Measurements from ENCODE around the gene ZNF195. TPM values are rescaled to one million over a fixed set of nuclear protein-coding genes. Genes with fewer than 3 reads are reported as not detected.
A peak's percentile ranks its signal among the peaks of the same experiment; 100 is the strongest.

The ZNF195 gene
- total and polyA plus RNA-seq, 12 donors = 6.4 to 14.2 (median 11.1) TPM

DNA sequence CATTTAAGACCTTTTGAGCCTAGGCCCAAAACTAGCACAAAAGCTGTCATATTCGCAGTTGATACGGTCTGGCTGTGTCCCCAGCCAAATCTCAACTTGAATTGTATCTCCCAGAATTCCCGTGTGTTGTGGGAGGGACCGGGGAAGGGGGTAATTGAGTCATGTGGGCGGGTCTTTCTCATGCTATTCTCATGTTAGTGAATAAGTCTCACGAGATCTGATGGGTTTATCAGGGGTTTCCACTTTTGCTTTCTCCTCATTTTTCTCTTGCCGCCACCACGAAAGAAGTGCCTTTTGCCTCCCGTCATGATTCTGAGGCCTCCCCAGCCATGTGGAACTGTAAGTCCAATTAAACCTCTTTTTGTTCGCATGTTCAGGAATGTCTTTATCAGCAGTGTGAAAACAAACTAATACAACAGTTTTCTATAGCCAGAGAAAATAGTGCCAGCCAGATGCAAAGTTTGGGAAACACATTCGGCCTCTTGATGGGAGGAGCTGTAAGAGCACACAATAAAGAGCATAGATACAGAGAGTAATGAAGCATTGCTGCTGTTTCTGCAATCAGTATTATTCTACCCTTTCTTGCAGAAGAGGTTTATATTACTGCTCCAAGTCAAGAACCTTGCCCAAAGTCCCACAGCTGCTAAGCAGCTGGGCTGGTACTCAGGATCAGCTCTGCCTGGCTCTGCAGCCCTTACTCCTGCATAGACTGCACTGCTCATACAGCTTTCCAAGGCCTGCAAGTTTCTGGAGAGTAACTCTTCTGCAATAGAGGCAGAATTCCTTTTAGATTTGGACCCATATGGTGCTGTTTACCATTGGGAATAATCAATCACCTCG, 2.0 kb upstream of the ZNF195 start:
- Histone ChIP-seq H3K9me3 (no peaks in the 10 kb centered on the region), H3K27me3 (no peaks in the 10 kb centered on the region), H3K27ac (no peak overlapping the region), H3K4me1 (peaks cover 0 to 31% (median 21%) of the 10 kb centered on the region in 9 donors), H3K36me3 (peaks cover 0 to 9% (median 0%) of the 10 kb centered on the region in 9 donors), H3K4me3 (peak overlapping the region in 4 of 10 donors; percentile 2 to 28 (median 22))
- TF ChIP-seq, protein P1, sequence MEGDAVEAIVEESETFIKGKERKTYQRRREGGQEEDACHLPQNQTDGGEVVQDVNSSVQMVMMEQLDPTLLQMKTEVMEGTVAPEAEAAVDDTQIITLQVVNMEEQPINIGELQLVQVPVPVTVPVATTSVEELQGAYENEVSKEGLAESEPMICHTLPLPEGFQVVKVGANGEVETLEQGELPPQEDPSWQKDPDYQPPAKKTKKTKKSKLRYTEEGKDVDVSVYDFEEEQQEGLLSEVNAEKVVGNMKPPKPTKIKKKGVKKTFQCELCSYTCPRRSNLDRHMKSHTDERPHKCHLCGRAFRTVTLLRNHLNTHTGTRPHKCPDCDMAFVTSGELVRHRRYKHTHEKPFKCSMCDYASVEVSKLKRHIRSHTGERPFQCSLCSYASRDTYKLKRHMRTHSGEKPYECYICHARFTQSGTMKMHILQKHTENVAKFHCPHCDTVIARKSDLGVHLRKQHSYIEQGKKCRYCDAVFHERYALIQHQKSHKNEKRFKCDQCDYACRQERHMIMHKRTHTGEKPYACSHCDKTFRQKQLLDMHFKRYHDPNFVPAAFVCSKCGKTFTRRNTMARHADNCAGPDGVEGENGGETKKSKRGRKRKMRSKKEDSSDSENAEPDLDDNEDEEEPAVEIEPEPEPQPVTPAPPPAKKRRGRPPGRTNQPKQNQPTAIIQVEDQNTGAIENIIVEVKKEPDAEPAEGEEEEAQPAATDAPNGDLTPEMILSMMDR (IDR thresholded peaks at IDR 0.05) = no peak
- ATAC-seq (no peak), DNase-seq (no peak)
- intact Hi-C loops (cut with DNase I) = no loop called here
- WGBS, 2 donors = 65 to 67% methylated on average over 12 of the region's 12 CpGs

DNA sequence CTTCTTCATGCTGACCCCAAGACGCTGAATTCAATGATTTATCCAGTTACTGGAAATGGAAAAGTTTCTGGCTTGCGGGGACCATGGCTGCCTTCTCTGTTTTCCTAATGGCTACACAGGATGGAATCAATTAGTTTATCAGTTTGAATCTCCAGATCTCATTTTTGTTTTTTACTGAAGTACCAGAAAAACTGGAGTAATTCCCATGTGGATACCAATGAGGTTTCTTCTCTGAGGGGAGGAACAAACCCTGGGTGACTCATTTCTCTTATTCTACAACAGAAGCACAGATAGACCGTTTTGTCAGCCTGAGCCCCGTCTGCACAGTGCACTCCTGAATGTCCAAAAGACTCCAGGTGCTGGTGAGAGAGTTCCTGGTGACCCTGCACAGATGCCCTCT, 3.4 kb downstream of the ZNF195 start:
- no peaks in the 10 kb centered on the region for H3K27me3 ChIP-seq
- intact Hi-C loops (cut with DNase I) = no loop called here
- H3K9me3 ChIP-seq = peaks cover 0 to 4% (median 0%) of the 10 kb centered on the region in 11 donors
- no peak overlapping the region for H3K4me3 ChIP-seq
- no peak overlapping the region for H3K27ac ChIP-seq
- ATAC-seq = no peak
- WGBS, 2 donors = 84 to 89% methylated on average over 4 of the region's 4 CpGs
- peaks cover 0 to 49% (median 9%) of the 10 kb centered on the region in 9 donors for H3K36me3 ChIP-seq
- peaks cover 0 to 39% (median 21%) of the 10 kb centered on the region in 9 donors for H3K4me1 ChIP-seq
- TF ChIP-seq, protein P1 (IDR thresholded peaks at IDR 0.05) = no peak
- no peak for DNase-seq

DNA sequence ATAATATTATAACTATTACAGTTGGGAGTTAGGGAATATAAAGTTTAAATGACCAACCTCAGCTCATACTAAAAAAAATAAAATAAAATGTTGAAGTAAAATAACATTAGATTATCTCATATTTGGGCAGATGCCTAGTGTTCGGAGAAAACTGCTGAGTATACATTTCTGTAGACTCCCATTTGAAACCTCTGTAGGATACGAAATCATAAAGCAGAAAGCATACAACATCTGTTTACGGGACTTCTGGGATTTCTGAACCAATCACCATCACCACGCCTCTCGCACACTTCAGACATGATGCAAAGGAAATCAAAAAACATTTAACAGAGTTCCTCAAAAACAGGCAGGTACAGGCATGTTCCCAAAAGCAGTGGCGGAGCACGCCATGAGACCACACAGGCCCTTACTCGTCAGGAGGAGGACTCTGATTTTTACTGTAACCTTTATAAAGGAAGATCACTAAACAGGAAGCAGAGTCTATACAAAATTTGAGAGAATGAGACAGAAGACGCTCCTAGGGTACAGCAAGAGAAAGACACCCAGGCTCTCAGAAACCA, 8.6 kb downstream of the ZNF195 start:
- H3K36me3 ChIP-seq = peaks cover 0 to 92% (median 57%) of the 10 kb centered on the region in 9 donors
- DNase-seq = no peak
- TF ChIP-seq, protein P1 (IDR thresholded peaks at IDR 0.05) = no peak
- H3K4me1 ChIP-seq = peaks cover 0 to 2% (median 0%) of the 10 kb centered on the region in 9 donors
- H3K9me3 ChIP-seq = peaks cover 0 to 49% (median 4%) of the 10 kb centered on the region in 11 donors
- no peak overlapping the region for H3K4me3 ChIP-seq
- intact Hi-C loops (cut with DNase I) = no loop called here
- ATAC-seq = no peak
- no peak overlapping the region for H3K27ac ChIP-seq
- no peaks in the 10 kb centered on the region for H3K27me3 ChIP-seq
- 83 to 94% methylated on average over 9 of the region's 9 CpGs for WGBS, 2 donors

DNA sequence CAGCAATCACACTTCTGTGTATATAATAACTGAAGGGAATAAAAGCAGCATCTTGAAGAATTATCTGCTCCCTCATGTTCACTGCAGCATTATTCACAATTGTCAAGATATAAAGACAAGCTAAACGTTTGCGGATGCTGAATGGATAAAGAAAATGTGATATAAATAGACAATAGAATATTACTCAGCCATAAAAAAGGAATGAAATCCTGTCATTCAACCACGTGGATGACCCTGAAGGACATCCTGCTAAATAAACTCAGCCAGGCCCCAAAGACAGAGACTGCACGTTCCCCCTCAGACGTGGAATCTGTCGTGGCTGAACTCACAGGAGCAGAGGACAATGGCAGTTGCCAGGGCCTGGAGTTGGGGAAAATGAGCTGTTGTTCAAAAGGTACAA, 9.6 kb downstream of the ZNF195 start:
- H3K4me3 ChIP-seq = no peak overlapping the region
- no peaks in the 10 kb centered on the region for H3K4me1 ChIP-seq
- H3K27ac ChIP-seq = no peak overlapping the region
- no peak for DNase-seq
- H3K27me3 ChIP-seq = no peaks in the 10 kb centered on the region
- H3K36me3 ChIP-seq = peaks cover 0 to 94% (median 66%) of the 10 kb centered on the region in 9 donors
- TF ChIP-seq, protein P1 (IDR thresholded peaks at IDR 0.05) = no peak
- peaks cover 0 to 59% (median 4%) of the 10 kb centered on the region in 11 donors for H3K9me3 ChIP-seq
- no peak for ATAC-seq
- WGBS, 2 donors = 80 to 99% methylated on average over 6 of the region's 6 CpGs
- intact Hi-C loops (cut with DNase I) = no loop called here
